SK-N-SH treated with all-trans-retinoic acid at 6 μM for 48 hours (cell line): ENCODE results near the gene ZDHHC11B.
"Not testable (repeated sequence)": the region's sequence is repeated elsewhere in the genome, so short reads cannot be mapped to it uniquely, and the experiment has no call there.

ENCODE experiments used
- ARNTL ChIP-seq: fragments of 450-650 bp; formaldehyde crosslinking; IDR thresholded peaks from 2 replicates; pipeline ENCODE4 v1.5.0; 2020; ENCODE audit warnings: low read depth, mild to moderate bottlenecking, moderate library complexity, borderline replicate concordance
- CSDC2 ChIP-seq: fragments of 250-450 bp; sonication (Bioruptor Pico); IDR thresholded peaks from 2 replicates; pipeline ENCODE4 v1.5.0; 2020; ENCODE audit warnings: mild to moderate bottlenecking, moderate library complexity
- ESRRG ChIP-seq: fragments of 250-450 bp; sonication (Bioruptor Pico); IDR thresholded peaks from 2 replicates; pipeline ENCODE4 v1.6.1; 2021; ENCODE audit warnings: mild to moderate bottlenecking
- OSR1 ChIP-seq: fragments of 250-450 bp; sonication (Bioruptor Pico); IDR thresholded peaks from 2 replicates; pipeline ENCODE4 v1.8.0; 2022; ENCODE audit warnings: moderate library complexity, mild to moderate bottlenecking, inconsistent platforms
- PPARA ChIP-seq: fragments of 250-450 bp; sonication (Bioruptor Pico); IDR thresholded peaks from 2 replicates; pipeline ENCODE4 v1.5.0; 2020; ENCODE audit warnings: mild to moderate bottlenecking, borderline replicate concordance
- RARB ChIP-seq: fragments of 250-450 bp; sonication (Bioruptor Pico); IDR thresholded peaks from 2 replicates; pipeline ENCODE4 v1.8.0; 2021; ENCODE audit warnings: mild to moderate bottlenecking, moderate library complexity
- TOX ChIP-seq: fragments of 250-450 bp; sonication (Bioruptor Pico); IDR thresholded peaks from 2 replicates; pipeline ENCODE4 v1.8.0; 2021; ENCODE audit warnings: mild to moderate bottlenecking, moderate library complexity, borderline replicate concordance
- ZC3H10 ChIP-seq: fragments of 250-450 bp; sonication (Bioruptor Pico); IDR thresholded peaks from 2 replicates; pipeline ENCODE4 v1.5.1; 2021; ENCODE audit warnings: mild to moderate bottlenecking, moderate library complexity
- ZFP3 ChIP-seq: fragments of 250-450 bp; sonication (Bioruptor Pico); IDR thresholded peaks from 2 replicates; pipeline ENCODE4 v1.5.0; 2020; ENCODE audit warnings: mild to moderate bottlenecking, moderate library complexity
- ZNF565 ChIP-seq: fragments of 450-650 bp; formaldehyde crosslinking; conservative IDR thresholded peaks from 2 replicates; pipeline ENCODE4 v1.5.0; 2020; ENCODE audit warnings: low read depth, mild to moderate bottlenecking, moderate library complexity
- ZNF70 ChIP-seq: fragments of 450-650 bp; formaldehyde crosslinking; IDR thresholded peaks from 2 replicates; pipeline ENCODE4 v1.5.0; 2020; ENCODE audit warnings: mild to moderate bottlenecking, moderate library complexity
- ZNF8 ChIP-seq: fragments of 450-650 bp; formaldehyde crosslinking; IDR thresholded peaks from 2 replicates; pipeline ENCODE4 v1.5.0; 2020; ENCODE audit warnings: mild to moderate bottlenecking, moderate library complexity
- TF ChIP-seq, protein P1 (sequence below): fragments of 250-450 bp; sonication (Bioruptor Pico); IDR thresholded peaks from 2 replicates; pipeline ENCODE4 v1.8.0; 2020; ENCODE audit warnings: mild to moderate bottlenecking, moderate library complexity, borderline replicate concordance
- TF ChIP-seq, protein P2 (sequence below): fragments of 250-450 bp; sonication (Bioruptor Pico); IDR thresholded peaks from 2 replicates; pipeline ENCODE4 v1.5.0; 2020; ENCODE audit warnings: mild to moderate bottlenecking, moderate library complexity

DNA sequence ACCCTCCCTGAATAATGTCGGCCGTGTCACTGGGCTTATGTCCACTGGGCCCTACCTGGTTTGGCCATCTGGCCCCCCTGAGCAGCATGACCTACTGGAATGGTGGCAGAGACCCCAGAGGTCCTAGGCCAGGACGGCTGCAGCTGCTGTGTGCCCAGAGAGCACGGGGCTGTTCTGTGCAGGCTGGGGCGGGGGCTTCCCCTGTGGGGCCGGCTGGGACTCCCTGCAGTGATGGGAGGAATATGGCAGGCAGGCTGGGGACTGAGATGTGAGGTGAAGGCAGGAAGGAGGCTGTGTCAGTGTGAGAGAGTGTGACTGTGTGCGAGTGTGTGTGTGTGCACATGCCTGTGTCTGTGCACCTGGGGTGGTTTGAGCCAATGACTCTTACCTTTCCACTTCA lies 55.3 kb downstream of the ZDHHC11B start:
- TF ChIP-seq ZNF8 (CRISPR knock-in tag); ZC3H10; RARB (CRISPR knock-in tag); PPARA (CRISPR knock-in tag); CSDC2; ZNF565 (CRISPR knock-in tag); TOX (CRISPR knock-in tag); OSR1; ESRRG (CRISPR knock-in tag); ARNTL (CRISPR knock-in tag); ZNF70 (CRISPR knock-in tag); ZFP3 (CRISPR knock-in tag): not testable (repeated sequence)
- TF ChIP-seq, protein P1, sequence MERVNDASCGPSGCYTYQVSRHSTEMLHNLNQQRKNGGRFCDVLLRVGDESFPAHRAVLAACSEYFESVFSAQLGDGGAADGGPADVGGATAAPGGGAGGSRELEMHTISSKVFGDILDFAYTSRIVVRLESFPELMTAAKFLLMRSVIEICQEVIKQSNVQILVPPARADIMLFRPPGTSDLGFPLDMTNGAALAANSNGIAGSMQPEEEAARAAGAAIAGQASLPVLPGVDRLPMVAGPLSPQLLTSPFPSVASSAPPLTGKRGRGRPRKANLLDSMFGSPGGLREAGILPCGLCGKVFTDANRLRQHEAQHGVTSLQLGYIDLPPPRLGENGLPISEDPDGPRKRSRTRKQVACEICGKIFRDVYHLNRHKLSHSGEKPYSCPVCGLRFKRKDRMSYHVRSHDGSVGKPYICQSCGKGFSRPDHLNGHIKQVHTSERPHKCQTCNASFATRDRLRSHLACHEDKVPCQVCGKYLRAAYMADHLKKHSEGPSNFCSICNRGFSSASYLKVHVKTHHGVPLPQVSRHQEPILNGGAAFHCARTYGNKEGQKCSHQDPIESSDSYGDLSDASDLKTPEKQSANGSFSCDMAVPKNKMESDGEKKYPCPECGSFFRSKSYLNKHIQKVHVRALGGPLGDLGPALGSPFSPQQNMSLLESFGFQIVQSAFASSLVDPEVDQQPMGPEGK, result not testable (repeated sequence)
- TF ChIP-seq, protein P2, sequence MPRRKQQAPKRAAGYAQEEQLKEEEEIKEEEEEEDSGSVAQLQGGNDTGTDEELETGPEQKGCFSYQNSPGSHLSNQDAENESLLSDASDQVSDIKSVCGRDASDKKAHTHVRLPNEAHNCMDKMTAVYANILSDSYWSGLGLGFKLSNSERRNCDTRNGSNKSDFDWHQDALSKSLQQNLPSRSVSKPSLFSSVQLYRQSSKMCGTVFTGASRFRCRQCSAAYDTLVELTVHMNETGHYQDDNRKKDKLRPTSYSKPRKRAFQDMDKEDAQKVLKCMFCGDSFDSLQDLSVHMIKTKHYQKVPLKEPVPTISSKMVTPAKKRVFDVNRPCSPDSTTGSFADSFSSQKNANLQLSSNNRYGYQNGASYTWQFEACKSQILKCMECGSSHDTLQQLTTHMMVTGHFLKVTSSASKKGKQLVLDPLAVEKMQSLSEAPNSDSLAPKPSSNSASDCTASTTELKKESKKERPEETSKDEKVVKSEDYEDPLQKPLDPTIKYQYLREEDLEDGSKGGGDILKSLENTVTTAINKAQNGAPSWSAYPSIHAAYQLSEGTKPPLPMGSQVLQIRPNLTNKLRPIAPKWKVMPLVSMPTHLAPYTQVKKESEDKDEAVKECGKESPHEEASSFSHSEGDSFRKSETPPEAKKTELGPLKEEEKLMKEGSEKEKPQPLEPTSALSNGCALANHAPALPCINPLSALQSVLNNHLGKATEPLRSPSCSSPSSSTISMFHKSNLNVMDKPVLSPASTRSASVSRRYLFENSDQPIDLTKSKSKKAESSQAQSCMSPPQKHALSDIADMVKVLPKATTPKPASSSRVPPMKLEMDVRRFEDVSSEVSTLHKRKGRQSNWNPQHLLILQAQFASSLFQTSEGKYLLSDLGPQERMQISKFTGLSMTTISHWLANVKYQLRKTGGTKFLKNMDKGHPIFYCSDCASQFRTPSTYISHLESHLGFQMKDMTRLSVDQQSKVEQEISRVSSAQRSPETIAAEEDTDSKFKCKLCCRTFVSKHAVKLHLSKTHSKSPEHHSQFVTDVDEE (CRISPR knock-in tag), result not testable (repeated sequence)
